ENCODE results near the gene DEGS1.

The DEGS1 gene

GRCh38 chr1:224217655-224218623 lies 34.9 kb downstream of the DEGS1 start:
- no peak for DNase-seq

GRCh38 chr1:224219011-224219611 lies 36.1 kb downstream of the DEGS1 start:
- DNase-seq = no peak

- no peak for DNase-seq
Measured at GRCh38 chr1:224219612-224220059, 36.6 kb downstream of the DEGS1 start.

GRCh38 chr1:224223819-224224714 lies 41.0 kb downstream of the DEGS1 start:
- no peak for DNase-seq

GRCh38 chr1:224226849-224227502 lies 43.9 kb downstream of the DEGS1 start:
- DNase-seq = no peak

GRCh38 chr1:224234017-224234416 lies 51.0 kb downstream of the DEGS1 start:
- DNase-seq = no peak

GRCh38 chr1:224235813-224236493 lies 52.9 kb downstream of the DEGS1 start:
- no peak for DNase-seq

GRCh38 chr1:224237119-224237881 lies 54.3 kb downstream of the DEGS1 start:
- no peak for DNase-seq

GRCh38 chr1:224238212-224238611 lies 55.2 kb downstream of the DEGS1 start:
- no peak for DNase-seq

- no peak for DNase-seq
Measured at GRCh38 chr1:224238756-224239155, 55.7 kb downstream of the DEGS1 start.

Measured in NCI-H1092 treated with DMSO at 0.1 percent for 48 hours (cell line).